Ectodermal cell (in vitro differentiated cells): ENCODE measurements around the gene TSPAN8.
"Not testable (repeated sequence)": the region's sequence is repeated elsewhere in the genome, so short reads cannot be mapped to it uniquely, and the experiment has no call there.

ENCODE experiments used
- H3K27ac ChIP-seq: 2 replicates; pipeline ENCODE4 v1.7.0; 2013; ENCODE audit warnings: mild to moderate bottlenecking, low read depth, low read length; ENCODE audit not compliant: insufficient read depth, poor library complexity, severe bottlenecking
- H3K27me3 ChIP-seq: 2 replicates; pipeline ENCODE4 v1.7.0; 2013; ENCODE audit warnings: mild to moderate bottlenecking, low read length; ENCODE audit not compliant: insufficient read depth, control insufficient read depth, poor library complexity, severe bottlenecking
- H3K36me3 ChIP-seq: one replicate; pipeline ENCODE4 v1.7.0; 2013; ENCODE audit warnings: low read length; ENCODE audit not compliant: control insufficient read depth, insufficient read depth
- H3K4me1 ChIP-seq: one replicate; pipeline ENCODE4 v1.7.0; 2013; ENCODE audit warnings: low read length; ENCODE audit not compliant: control insufficient read depth, insufficient read depth
- H3K4me3 ChIP-seq: 2 replicates; pipeline ENCODE4 v1.7.0; 2013; ENCODE audit warnings: low read depth, low read length, control low read depth; ENCODE audit not compliant: insufficient read depth
- H3K9me3 ChIP-seq: 2 replicates; pipeline ENCODE4 v1.7.0; 2013; ENCODE audit warnings: mild to moderate bottlenecking, low read length, moderate library complexity; ENCODE audit not compliant: control insufficient read depth
- WGBS, 2 experiments: methylation state at CpG; one replicate each; pipeline ENCODE4 v1.1.7; 2013; ENCODE audit warnings: missing lambda C conversion rate in 2 of 2; 5-methylcytosine and 5-hydroxymethylcytosine counted together

The TSPAN8 gene

GRCh38 chr12:71134405-71134804, 23.4 kb downstream of the TSPAN8 start:
- H3K4me3 ChIP-seq: no peak overlapping the region
- no peaks in the 10 kb centered on the region for H3K9me3 ChIP-seq
- H3K4me1 ChIP-seq: no peaks in the 10 kb centered on the region
- WGBS, 2 experiments: 50% methylated on average over 2 of the region's 2 CpGs
- H3K36me3 ChIP-seq: no peaks in the 10 kb centered on the region
- H3K27me3 ChIP-seq: no peaks in the 10 kb centered on the region
- H3K27ac ChIP-seq: no peak overlapping the region

GRCh38 chr12:71130521-71131069, 27.2 kb downstream of the TSPAN8 start:
- H3K9me3 ChIP-seq: no peaks in the 10 kb centered on the region
- H3K27ac ChIP-seq: no peak overlapping the region
- WGBS, 2 experiments: 60% methylated on average over 1 of the region's 1 CpG; no CpG with 5 or more reads in 1 of the 2 experiments
- H3K27me3 ChIP-seq: no peaks in the 10 kb centered on the region
- no peak overlapping the region for H3K4me3 ChIP-seq
- no peaks in the 10 kb centered on the region for H3K4me1 ChIP-seq
- no peaks in the 10 kb centered on the region for H3K36me3 ChIP-seq

- H3K4me1 ChIP-seq: no peaks in the 10 kb centered on the region
- no peak overlapping the region for H3K4me3 ChIP-seq
- no peaks in the 10 kb centered on the region for H3K27me3 ChIP-seq
- H3K27ac ChIP-seq: no peak overlapping the region
- 83 to 100% methylated on average over 1 of the region's 2 CpGs for WGBS, 2 experiments
- H3K36me3 ChIP-seq: no peaks in the 10 kb centered on the region
- H3K9me3 ChIP-seq: no peaks in the 10 kb centered on the region
These were observed 28.4 kb downstream of the TSPAN8 start for GRCh38 chr12:71129364-71129763.

GRCh38 chr12:71128191-71128788, 29.5 kb downstream of the TSPAN8 start:
- no peak overlapping the region for H3K4me3 ChIP-seq
- H3K36me3 ChIP-seq: no peaks in the 10 kb centered on the region
- H3K27me3 ChIP-seq: no peaks in the 10 kb centered on the region
- no peaks in the 10 kb centered on the region for H3K9me3 ChIP-seq
- 85 to 92% methylated on average over 1 of the region's 1 CpG for WGBS, 2 experiments
- no peak overlapping the region for H3K27ac ChIP-seq
- H3K4me1 ChIP-seq: no peaks in the 10 kb centered on the region

- 67% methylated on average over 1 of the region's 1 CpG; no CpG with 5 or more reads in 1 of the 2 experiments for WGBS, 2 experiments
- Histone ChIP-seq H3K36me3 (no peaks in the 10 kb centered on the region), H3K4me3 (no peak overlapping the region), H3K27ac (no peak overlapping the region), H3K9me3 (no peaks in the 10 kb centered on the region), H3K27me3 (no peaks in the 10 kb centered on the region), H3K4me1 (no peaks in the 10 kb centered on the region)
These were observed 31.9 kb downstream of the TSPAN8 start for GRCh38 chr12:71125949-71126348.

GRCh38 chr12:71125515-71125914, 32.3 kb downstream of the TSPAN8 start:
- Histone ChIP-seq H3K9me3 (no peaks in the 10 kb centered on the region), H3K27ac (no peak overlapping the region), H3K36me3 (no peaks in the 10 kb centered on the region), H3K4me3 (no peak overlapping the region), H3K27me3 (no peaks in the 10 kb centered on the region), H3K4me1 (no peaks in the 10 kb centered on the region)
- 64 to 75% methylated on average over 2 of the region's 2 CpGs for WGBS, 2 experiments

- 90 to 94% methylated on average over 5 of the region's 5 CpGs for whole genome bisulfite sequencing, 2 experiments
- Histone ChIP-seq H3K27ac (no peak overlapping the region), H3K4me1 (no peaks in the 10 kb centered on the region), H3K4me3 (no peak overlapping the region), H3K9me3 (no peaks in the 10 kb centered on the region), H3K27me3 (no peaks in the 10 kb centered on the region), H3K36me3 (no peaks in the 10 kb centered on the region)
These were observed 32.9 kb downstream of the TSPAN8 start for GRCh38 chr12:71124835-71125460.

GRCh38 chr12:71113148-71113547, 44.7 kb downstream of the TSPAN8 start:
- not testable (repeated sequence) for H3K4me3 ChIP-seq, H3K9me3 ChIP-seq, H3K36me3 ChIP-seq, H3K4me1 ChIP-seq, H3K27ac ChIP-seq, H3K27me3 ChIP-seq
- 82% methylated on average over 1 of the region's 1 CpG for WGBS, 2 experiments

GRCh38 chr12:71109834-71110233, 48.0 kb downstream of the TSPAN8 start:
- Histone ChIP-seq H3K27ac (no peak overlapping the region), H3K4me1 (no peaks in the 10 kb centered on the region), H3K9me3 (no peaks in the 10 kb centered on the region), H3K36me3 (no peaks in the 10 kb centered on the region), H3K4me3 (no peak overlapping the region), H3K27me3 (no peaks in the 10 kb centered on the region)
- 90 to 98% methylated on average over 5 of the region's 5 CpGs for WGBS, 2 experiments

- H3K36me3 ChIP-seq: no peaks in the 10 kb centered on the region
- H3K4me1 ChIP-seq: no peaks in the 10 kb centered on the region
- no peaks in the 10 kb centered on the region for H3K9me3 ChIP-seq
- H3K27ac ChIP-seq: no peak overlapping the region
- 96% methylated on average over 3 of the region's 3 CpGs for WGBS, 2 experiments
- no peak overlapping the region for H3K4me3 ChIP-seq
- no peaks in the 10 kb centered on the region for H3K27me3 ChIP-seq
These were observed 49.4 kb downstream of the TSPAN8 start for GRCh38 chr12:71108355-71108754.
